Stimulated activated naive CD8-positive, alpha-beta T cell treated with anti-CD3 and anti-CD28 coated beads, Interleukin-15, Interleukin-2, amounts not matched to agents 100 U/mL and 50 U/mL, for 24 hours (primary cell): ENCODE data around the gene FYCO1.
"Not testable (repeated sequence)": the region's sequence is repeated elsewhere in the genome, so short reads cannot be mapped to it uniquely, and the experiment has no call there.

Experiments
- ATAC-seq: fragments of 150-1000 bp; cut with Tn5 transposase; one replicate; pipeline ENCODE4 v1.10.0; 2021
- DNase-seq: peaks from one replicate; pipeline ENCODE4 v3.0.0; 2021

Gene FYCO1

GRCh38 chr3:46010519-46011113 is 15.0 kb upstream of the FYCO1 start:
- ATAC-seq, result no peak

GRCh38 chr3:46008058-46008457 is 12.4 kb upstream of the FYCO1 start:
- ATAC-seq (no peak), DNase-seq (no peak)

More at GRCh38 chr3:46010519-46011113, 15.0 kb upstream of the FYCO1 start:
- no peak for DNase-seq

GRCh38 chr3:46007280-46007679 is 11.7 kb upstream of the FYCO1 start:
- DNase-seq, result no peak
- ATAC-seq, result no peak

GRCh38 chr3:46006238-46007032 is 10.8 kb upstream of the FYCO1 start:
- ATAC-seq, result no peak
- no peak for DNase-seq

- not testable (repeated sequence) for ATAC-seq, DNase-seq
Observed at GRCh38 chr3:46003706-46004105, 8.1 kb upstream of the FYCO1 start.

GRCh38 chr3:46001178-46001577 is 5.6 kb upstream of the FYCO1 start:
- no peak for DNase-seq
- no peak for ATAC-seq

GRCh38 chr3:45997942-45998341 is 2.3 kb upstream of the FYCO1 start:
- ATAC-seq (no peak), DNase-seq (no peak)

GRCh38 chr3:45997499-45997898 is 1.9 kb upstream of the FYCO1 start:
- ATAC-seq, DNase-seq: not testable (repeated sequence)

GRCh38 chr3:45994419-45995235 is 997 bp downstream of the FYCO1 start:
- peak; percentile 53 for ATAC-seq
- DNase-seq, result peak; percentile 63

GRCh38 chr3:45993421-45994027 is 2.1 kb downstream of the FYCO1 start:
- DNase-seq (no peak), ATAC-seq (peak; percentile 11)

GRCh38 chr3:45992821-45993221 is 2.8 kb downstream of the FYCO1 start:
- no peak for ATAC-seq
- DNase-seq, result no peak

- ATAC-seq, result no peak
- no peak for DNase-seq
Observed at GRCh38 chr3:45992133-45992729, 3.4 kb downstream of the FYCO1 start.

GRCh38 chr3:45991341-45991740 is 4.3 kb downstream of the FYCO1 start:
- DNase-seq (no peak), ATAC-seq (no peak)

- DNase-seq (no peak), ATAC-seq (no peak)
Observed at GRCh38 chr3:45990181-45990580, 5.4 kb downstream of the FYCO1 start.

- ATAC-seq (peak; percentile 48), DNase-seq (no peak)
Observed at GRCh38 chr3:45988804-45989203, 6.8 kb downstream of the FYCO1 start.

- no peak for ATAC-seq
Observed at GRCh38 chr3:45988362-45988761, 7.3 kb downstream of the FYCO1 start.

GRCh38 chr3:45987368-45988291 is 8.0 kb downstream of the FYCO1 start:
- no peak for ATAC-seq
- DNase-seq, result no peak

More at GRCh38 chr3:45988362-45988761, 7.3 kb downstream of the FYCO1 start:
- DNase-seq, result no peak

GRCh38 chr3:45986303-45986982 is 9.2 kb downstream of the FYCO1 start:
- DNase-seq (no peak), ATAC-seq (no peak)

GRCh38 chr3:45985532-45986302 is 9.9 kb downstream of the FYCO1 start:
- no peak for DNase-seq
- no peak for ATAC-seq
